Fibroblast of skin of back (primary cell): ENCODE data around the gene UCHL3.
A peak's percentile ranks its signal among the peaks of the same experiment; 100 is the strongest.

Experiments used
- DNase-seq: peaks from one replicate; pipeline ENCODE4 v3.0.0-alpha.2; 2013

UCHL3 gene

DNA sequence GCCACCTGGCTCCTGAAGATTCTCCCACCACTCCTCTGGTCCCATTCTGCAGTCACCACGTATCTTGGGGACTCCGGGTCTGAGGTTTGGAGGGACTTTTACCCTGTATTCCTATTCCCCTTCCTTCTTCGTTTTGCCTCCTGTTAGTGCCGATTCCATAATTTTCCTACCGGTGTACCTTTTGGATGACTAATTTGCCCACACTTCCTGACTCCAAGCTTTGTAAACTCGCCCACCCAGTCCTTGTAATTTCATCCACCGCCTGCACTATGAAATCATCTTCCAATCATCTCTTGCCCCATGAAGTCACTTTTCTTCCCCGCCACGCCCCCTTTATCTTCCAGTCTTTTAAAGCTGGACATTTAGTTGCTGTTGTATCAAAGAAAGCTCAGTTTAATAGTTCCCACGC is 572 bp downstream of the UCHL3 start:
- DNase-seq, result peak; percentile 74

DNA sequence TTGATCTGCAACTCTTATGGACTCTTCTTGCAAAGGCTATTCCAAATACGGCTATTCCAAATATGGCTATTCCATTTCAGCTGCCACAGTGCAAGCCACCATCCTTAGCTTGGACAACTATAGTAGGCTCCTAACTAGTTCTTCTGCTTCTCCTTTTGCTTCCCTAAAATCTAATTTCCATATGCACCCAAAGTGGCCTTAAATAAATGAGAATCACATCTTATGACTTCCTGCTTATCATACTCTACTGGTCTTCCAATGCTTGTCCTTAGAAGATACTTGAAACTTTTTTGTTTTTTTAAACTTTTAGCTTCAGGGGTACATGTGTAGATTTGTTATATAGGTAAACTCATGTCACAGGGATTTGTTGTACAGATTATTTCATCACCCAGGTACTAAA is 4.9 kb downstream of the UCHL3 start:
- no peak for DNase-seq

DNA sequence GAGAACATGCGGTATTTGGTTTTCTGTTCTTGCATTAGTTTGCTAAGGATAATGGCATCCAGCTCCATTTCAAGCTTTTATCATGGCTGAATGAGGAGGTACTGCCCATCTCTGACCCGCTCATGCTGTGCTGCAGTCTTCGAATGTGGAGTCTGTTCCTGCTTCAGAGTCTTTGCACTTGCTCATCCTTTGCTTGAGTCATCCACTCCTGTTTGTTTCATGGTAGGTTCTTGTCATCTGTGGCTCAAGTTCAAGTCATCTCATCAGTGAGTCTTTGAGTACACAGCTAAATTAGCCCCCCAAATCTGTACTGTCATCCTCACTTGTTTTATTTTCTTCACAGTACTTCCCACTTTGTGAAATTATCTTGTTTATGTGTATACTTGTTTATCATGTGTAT is 5.4 kb downstream of the UCHL3 start:
- no peak for DNase-seq

DNA sequence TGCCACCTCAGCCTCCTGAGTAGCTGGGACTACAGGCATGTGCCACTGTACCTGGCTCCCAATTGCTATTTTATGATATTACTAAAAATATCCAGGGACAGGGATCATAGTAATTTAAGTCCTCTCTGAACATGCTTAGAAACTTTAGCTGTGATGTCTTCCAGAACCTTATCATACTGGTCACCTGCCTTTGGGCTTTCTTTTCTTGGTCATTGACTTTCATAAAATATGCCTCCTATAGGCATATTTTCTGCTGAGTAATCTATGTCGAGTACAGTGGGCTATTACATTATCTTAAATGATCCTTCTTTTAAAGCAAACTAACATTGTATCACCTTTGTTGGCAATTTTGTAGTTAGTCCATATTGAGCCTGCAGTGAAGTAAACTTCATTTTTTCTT is 6.2 kb downstream of the UCHL3 start:
- DNase-seq, result no peak

DNA sequence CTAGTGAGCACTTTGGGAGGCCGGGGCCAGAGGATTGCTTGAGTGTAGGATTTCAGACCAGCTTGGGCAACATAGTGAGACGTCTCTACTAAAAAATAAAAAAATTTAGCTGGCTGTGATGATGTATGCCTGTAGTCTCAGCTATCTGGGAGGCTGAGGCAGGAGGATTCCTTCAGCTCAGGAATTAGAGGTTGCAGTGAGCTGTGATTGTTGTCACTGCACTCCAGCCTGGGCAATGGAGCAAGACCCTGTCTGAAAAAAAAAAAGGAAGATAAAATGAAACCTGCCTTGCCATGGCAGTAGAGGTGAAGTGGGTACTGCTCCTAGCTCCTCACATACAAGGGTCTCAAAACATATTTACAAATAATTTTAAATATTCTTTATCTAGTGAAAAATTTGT is 7.4 kb downstream of the UCHL3 start:
- DNase-seq, result no peak

DNA sequence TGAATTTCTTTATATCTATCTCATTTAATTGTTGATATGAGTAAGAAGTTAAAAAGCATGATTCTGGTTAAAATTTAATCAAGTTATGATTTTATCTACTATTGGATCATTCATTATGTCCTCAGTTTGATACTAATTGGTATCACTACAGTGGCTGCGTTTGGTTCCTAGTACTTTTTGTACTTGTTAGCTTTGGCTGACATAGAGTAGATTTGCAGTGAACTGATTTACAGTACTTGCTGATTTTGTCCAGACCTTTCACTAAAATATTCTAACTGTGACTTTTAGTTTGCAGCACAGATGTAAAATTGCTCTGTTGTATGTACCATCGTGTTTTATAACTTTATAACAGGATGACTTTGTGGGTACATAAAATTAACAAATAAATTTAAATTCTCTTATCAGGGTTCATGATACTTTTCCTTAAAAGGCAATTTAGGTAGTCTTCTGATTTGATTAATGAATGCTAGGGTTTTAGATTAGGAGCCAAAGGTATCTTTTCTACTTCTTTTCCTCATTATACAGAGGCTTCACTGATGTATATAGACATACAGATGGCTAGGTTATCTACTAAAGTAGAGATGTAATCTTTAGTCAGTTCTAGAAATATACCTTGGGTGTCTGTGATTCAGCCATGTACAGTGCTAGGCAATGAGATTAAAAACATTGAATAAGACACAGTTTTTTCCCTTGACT is 8.7 kb downstream of the UCHL3 start:
- no peak for DNase-seq

DNA sequence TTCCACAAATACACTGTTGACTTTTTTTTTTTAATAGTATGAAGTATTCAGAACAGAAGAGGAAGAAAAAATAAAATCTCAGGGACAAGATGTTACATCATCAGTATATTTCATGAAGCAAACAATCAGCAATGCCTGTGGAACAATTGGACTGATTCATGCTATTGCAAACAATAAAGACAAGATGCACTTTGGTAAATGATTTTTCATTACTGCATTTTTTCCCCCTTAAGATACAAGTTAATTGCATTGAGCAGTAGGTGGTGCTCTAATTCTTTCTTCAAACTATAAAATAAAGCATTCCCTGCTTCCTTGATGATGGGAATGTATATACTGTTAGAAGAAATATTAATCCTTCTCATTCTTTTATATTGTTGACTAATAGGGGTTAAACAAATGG is 17.1 kb downstream of the UCHL3 start:
- DNase-seq, result peak; percentile 63

DNA sequence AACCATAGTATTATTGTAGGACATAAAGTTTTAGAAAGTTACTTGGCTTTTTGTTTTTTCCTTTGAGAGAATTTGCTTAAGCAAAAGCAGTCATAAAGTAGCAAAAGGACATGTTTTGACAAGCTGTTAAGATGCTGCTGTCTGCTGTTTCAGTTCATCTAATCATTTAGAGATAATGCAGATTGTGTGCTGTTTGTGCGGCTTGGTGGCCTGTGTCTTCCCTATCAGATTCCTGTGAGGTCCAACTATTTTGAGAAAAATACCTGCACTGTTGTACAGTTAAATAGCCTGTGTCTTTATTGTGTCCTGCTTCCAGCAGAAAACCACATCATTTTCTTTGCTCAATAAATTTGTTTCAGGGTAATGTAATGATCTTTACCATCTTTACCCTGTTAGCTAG is 20.0 kb downstream of the UCHL3 start:
- DNase-seq, result no peak

DNA sequence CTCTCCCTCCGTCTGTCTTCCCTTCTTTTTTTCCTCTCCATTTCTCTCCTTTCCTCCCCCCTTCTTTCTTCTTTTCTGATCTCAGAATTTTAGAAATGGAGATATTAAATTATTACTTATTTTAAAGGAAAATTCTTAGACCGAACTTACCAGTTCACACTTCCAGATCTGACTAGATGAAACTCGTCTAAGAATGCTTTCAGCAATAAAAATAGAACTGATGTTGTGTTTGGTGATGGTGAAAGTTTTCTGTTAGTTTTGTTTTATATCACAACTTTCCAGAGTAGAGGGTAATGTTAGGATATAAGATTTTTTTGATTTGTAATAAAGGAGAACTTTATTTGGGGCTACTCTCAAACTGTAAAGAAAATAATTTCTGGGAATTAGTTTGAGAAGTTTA is 29.9 kb downstream of the UCHL3 start:
- DNase-seq, result no peak

DNA sequence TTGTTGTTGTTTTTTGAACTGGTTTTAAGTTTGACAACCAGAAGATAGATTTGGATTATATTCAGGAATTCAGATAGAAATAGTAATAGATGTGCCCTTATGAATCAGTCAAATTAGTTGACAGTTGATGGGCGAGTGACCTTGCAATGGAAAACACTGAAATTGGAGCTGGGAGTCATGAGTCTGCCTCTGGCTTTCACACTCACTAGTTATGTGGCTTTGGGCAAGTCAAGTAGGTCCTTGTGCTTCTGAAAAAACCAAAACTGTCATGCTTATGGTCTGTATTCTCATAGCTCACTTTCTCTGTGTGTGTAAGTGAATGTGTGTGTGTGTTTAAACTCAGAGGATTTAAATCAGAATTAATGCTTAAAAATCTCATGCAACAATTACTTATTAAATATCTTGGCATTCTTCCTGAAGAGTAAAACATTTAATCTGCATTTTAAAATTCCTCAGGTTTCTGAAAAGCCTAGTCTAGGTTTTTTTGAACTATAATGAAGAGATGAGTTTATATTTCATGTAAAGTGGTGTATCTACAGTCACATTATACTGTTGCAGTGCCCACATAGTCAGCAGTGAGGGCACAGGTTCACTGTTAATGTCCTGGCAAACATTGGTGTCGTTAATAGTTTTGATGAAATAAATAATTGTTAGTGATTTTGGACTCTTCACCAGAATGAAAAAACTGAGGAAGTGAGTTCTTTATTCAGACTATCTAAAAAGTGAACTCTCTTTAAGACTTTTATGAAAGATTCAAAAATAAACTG is 32.5 kb downstream of the UCHL3 start:
- no peak for DNase-seq

DNA sequence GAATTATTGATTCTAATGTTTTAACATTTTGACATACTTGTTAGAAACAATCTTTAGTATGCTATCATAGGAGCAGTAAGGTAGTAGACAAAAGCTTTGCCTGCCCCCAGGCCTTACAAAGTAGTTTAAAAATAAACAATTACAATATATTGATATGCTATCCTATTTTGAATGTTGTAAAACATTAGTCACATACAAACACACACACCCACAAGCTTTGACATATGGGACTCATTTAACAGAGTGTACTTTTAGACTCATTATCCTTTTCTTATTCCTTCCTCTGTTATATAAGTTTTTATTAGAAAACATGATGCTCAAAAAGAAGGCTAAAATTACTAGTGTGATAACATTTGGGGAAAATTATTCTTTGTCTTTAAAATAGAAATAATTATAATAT is 33.5 kb downstream of the UCHL3 start:
- no peak for DNase-seq

DNA sequence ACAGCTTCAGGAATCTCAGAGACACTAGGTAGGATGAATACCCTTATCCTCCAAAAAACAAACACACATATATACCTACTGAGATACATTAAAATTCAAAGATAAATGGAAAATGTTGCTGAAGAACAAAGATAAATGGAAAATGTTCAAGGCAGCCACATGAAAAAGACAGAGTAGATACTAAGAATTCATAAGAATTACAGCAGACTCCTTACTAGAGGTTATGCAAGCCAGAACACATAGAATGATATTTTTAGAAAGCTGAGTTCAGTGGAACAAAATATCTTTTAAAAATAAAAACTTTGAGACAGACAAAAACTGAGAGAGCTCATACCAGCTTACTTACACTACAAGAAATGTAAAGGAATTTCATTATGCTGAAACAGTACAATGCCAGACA is 35.6 kb downstream of the UCHL3 start:
- DNase-seq, result no peak

DNA sequence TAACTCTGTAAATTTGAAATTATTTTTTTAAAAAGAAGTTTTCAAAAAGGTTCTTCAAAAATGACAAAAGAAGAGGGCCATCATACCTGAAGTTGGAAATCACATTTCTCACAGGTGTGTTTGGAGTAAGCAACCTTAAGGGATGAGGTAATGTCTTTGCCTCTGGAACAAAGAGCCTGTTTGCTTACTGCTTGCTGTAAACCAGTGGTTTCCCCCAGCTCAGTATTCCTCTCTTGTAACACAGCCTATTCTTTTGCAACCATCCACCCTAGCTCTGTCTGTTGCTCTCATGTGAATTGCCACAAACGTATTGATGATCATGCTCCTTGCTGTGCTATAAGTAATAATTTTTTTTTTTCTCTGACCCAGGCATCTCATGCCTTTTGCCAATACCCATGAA is 38.1 kb downstream of the UCHL3 start:
- DNase-seq, result no peak

DNA sequence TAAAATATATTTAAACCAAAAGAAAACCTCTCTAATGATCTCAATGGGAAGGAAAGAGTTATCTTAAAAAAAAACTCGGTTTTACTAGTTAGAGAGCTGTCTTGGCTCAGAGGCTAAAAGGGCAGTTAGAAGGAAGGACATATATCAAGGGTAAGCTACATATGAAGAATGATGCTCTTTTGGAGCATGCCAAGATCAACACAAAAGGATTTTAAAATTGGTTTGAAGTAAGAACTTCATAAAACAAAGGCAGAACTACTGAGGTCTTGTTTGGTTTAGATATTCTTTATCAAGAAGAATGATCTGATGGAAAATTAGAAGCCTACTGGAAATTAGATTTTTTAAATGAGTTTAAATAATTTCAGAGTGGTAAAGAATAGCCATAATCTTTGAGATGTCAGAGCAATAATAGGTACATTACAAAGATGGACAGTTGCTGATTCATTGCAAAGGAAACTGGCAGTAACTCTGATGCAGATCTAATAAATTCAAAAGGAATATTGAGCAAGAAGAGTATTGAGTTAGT is 47.1 kb downstream of the UCHL3 start:
- no peak for DNase-seq

DNA sequence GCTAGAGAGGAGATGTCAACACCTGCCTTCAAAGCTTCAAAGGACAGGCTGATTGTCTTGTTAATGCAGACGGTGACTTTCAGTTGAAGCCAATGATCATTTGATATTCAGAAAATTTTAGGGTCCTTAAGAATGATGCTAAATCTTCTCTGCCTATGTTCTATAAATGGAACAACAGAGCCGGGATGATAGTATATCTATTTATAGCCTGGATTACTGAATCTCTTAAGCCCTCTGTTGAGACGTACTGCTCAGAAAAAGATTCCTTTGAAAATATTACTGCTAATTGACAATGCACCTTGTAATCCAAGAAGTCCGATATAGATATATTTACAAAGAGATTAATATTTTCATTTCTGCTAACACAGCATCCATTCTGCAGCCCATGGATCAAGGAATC is 50.8 kb downstream of the UCHL3 start:
- DNase-seq, result no peak

DNA sequence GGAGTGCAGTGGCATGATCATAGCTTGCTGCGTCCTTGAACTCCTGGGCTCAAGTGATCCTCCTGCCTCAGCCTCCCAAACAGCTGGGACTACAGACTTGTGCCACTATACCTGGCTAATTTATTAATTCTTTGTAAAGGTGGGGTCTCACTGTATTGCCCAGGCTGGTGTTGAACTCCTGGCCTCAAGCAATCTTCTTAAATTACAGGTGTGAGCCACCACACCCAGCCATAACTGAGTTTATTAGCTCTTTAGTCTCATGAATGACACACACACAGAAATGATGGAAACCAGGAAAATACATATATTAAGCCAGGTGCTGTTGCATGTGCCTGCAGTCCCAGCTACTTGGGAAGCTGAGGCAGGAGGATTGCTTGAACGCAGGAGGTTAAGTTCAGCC is 53.4 kb downstream of the UCHL3 start:
- no peak for DNase-seq

DNA sequence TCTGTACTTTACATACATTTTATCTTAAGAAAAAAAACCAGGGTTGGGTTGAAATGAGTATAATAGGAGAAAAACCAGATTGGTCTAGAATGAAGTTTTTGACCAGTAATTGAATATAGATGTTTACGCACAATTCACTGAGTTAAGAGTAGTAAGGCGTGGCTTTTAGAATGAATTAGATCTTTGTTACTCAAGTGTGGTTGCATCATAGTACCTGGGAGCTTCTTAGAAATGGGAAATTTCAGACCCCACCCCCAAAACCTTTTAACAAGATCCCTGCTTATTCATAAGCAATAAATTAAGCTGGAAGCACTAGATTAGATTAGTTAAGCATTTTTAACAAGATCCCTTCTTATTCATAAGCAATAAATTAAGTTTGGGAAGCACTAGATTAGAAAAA is 57.9 kb downstream of the UCHL3 start:
- DNase-seq, result no peak

DNA sequence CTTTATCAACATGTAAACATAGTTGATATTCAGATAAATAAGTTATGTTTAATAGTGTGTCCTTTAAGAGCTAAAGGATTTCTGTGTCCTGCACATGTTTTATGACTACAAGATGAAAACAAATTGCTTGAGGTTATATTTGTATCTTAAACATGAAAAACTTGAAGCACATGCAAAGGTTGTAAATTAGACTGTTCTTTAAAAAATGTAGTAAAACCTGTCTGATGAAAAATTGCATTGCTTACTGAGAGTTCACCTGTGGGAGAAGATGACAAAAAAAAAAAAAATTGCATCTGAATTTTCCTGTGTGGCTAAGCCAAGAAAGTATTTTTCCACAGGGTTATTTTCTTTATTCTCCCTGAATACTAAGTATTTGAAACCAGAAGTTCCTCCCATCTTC is 60.9 kb downstream of the UCHL3 start:
- DNase-seq, result no peak

DNA sequence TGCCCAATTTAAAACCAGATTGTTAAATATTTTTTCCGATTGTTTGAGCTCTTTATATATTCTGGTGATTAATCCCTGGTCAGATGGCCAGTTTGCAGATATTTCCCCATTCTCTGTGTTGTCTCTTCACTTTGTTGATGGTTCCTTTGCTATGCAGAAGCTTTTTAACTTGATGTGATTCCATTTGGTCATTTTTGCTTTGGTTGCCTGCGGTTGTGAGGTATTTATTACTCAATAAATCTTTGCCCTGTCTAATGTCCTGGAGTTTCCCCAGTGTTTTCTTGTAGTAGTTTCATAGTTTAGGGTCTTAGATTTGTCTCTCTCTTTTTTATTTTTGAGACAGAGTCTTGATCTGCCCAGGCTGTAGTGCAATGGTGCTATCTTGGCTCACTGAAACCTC is 62.8 kb downstream of the UCHL3 start:
- no peak for DNase-seq

DNA sequence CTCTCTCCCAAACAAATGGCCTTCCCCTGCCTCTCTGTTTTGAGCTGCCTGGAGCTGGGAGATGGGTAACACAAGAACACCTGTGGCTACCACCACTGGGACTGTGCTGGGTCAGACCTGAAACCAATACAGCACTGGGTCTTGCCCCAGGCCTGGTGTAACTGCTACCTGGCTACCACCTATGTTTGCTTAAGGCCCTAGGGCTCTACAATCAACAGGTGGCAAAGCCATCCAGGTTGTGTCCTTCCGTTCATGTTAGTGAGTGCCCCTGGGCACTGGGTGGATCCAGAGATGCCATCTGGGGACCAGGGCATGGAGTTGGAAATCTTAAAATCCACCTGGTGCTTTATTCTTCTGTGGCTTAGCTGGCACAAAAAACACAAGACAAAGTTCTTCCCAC is 67.6 kb downstream of the UCHL3 start:
- DNase-seq, result no peak

DNA sequence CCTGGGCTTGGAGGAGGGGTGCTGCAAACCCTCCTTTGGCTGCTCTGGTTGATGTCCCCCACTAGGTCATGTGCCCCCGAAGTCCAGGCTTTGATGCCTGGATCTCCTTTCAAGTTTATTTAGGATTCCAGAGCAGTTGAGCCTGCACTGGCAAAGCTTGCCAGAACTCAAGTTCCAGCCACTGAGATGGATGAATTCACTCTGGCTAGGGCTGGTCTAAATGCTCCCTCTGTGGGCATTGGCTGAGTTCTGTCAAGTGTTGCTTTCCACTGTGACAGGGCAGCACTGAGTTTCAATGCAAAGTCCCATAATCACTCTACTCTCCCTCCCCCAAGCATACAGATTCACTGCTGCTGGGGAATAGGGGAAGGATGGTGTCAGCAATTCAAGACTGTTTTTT is 68.7 kb downstream of the UCHL3 start:
- peak; percentile 46 for DNase-seq

DNA sequence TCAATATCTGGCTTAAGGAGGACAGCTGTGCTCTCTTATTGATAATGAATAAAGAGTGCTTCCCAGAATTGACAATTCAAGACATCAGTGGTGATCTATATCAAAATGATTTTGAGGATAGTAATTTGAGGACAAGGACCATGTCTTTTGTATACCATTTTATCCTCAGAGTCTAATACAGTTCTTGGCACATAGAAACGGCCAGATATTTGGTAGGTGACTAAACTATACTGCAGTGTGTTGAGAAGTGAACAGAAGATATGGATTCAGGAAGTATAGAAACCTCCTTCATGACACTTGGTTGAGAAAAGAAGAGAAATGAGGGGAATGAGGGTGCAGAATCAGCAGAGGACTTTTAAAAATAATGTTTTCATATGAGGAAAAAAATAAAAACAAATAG is 70.4 kb downstream of the UCHL3 start:
- peak; percentile 62 for DNase-seq

DNA sequence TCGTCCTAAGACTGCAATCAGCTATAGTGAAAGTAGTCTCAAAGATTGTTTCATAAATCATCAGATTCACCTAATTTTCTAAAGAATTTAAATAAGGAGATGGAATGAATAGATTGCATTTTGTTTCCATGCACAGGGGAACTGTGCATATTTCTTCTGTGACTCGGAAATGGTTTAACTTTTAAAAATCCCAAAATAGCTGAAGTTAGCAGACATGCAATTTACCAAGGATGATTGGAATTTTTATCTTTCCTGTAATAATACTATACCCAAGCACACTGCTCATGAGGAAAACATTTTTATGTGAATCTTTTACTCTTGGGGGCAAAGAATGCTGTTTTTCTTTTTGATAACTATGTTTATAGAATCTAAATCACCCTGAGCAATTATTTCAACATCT is 71.6 kb downstream of the UCHL3 start:
- peak; percentile 94 for DNase-seq

DNA sequence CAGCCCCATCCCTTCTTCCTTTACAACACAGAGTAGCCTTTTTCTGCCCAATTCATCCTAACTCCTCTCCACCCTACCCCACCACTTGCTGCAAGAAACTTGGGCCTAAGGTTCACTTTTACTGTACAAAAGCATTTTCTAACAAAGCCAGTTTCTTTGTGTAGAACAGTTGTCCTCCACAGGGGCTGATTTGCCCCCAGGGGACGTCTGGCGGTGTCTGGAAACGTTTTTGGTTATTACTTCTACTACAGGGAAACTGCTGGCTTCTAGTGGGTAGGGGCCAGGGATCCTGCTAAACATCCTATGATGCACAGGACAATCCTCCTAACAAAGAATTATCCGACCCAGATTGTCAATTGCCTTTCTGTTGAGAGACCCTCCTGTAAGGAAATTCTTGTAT is 79.2 kb downstream of the UCHL3 start:
- DNase-seq, result no peak
